Myometrial cell (primary cell): Measurements from ENCODE around the gene KRTAP21-3. TPM values are rescaled to one million over a fixed set of nuclear protein-coding genes. Genes with fewer than 3 reads are reported as not detected.

Experiments used
- total RNA-seq: library from RNA; depleted of rRNA; stranded (reverse); fragments of >200 nt; gene quantifications from 2 replicates; pipeline ENCODE4 v1.2.3, GENCODE V29; 2015

The KRTAP21-3 gene, protein sequence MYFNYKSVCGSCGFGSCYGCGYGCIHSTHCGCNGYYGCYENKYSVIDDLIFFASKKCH
- not detected in 2 replicates for total RNA-seq

DNA sequence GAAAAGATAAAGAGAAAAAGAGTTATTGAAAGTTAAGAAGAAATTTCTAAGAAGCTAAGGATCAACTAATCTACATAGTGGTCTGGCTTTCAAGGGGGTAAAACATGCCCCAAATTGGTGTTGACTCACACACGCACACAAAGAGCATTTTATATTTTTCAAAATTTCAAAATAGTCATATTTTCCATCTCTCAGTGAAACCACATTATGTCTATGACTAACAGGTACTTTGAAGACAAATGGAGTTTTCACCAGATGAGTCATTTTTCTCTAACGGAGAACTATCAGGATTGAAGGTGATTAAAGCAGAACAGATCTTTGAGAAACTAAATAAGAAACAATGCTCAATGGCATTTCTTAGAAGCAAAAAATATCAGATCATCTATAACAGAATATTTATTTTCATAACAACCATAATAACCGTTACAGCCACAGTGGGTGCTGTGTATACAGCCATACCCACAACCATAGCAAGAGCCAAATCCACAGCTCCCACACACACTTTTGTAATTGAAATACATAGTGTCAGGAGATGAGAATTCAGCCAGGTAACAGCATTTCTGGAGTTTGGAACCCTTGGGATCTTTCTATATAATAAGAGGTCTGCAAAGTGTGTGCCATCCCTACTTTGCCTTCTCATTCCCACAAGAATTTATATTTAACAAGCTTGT, at the start of gene KRTAP21-3:
KRTAP21-3 (minus strand) TSS at position 539 of the 671 bp plus-strand sequence; CDS start at position 521, 18 bp downstream.

DNA sequence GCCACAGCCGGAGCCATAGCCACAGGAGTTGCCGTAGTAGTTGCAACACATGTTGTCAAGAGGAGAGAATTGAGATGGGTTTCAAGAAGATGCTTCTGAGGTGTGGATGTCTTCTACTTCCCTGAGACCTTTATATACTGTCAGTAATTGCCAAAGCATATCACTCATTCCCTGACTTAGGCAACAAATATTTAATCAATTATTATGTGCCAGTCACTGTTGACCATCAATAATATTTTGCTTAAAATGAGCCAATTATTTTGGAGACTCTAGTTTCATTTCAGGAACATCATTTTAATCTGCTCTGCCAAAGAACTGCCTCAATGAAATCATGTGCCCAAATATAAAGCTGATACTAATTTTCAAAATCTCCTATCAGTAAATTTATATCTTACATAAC, 36.8 kb upstream of the KRTAP21-3 start, which contains the start of gene KRTAP21-1:
KRTAP21-1 (minus strand) TSS at position 101 of the 400 bp plus-strand sequence; CDS start at position 51, 50 bp downstream.

DNA sequence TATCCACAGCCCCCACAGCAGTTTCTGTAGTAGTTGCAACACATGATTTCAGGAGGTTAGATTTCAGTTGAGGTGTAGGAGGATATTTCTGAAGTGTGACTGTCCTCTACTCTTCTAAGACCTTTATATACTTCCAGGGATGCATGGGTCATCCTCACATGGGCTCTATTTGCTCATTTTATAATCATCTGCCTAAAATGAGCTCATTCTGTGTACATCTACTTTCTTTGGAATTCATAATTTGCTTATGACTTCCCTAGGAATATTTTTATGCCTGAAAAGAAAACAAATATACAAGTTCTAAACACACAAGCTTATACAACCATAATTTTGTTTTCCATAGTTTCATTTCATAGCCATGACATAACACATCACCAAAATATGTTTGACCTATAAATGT, 28.6 kb upstream of the KRTAP21-3 start, which contains the start of gene KRTAP21-2:
KRTAP21-2 (minus strand) TSS at position 101 of the 400 bp plus-strand sequence; CDS start at position 44, 57 bp downstream.

Other genes with a start within 250 kb of the KRTAP21-3 start
- not detected in 2 replicates for gene KRTAP19-1, start 238.4 kb downstream of the KRTAP21-3 start, total RNA-seq
- not detected in 2 replicates for gene KRTAP19-2, start 231.3 kb downstream of the KRTAP21-3 start, total RNA-seq
- gene KRTAP19-3, start 226.8 kb downstream of the KRTAP21-3 start, total RNA-seq: not detected in 2 replicates
- not detected in 2 replicates for gene KRTAP19-4, start 221.6 kb downstream of the KRTAP21-3 start, total RNA-seq
- not detected in 2 replicates for gene KRTAP19-5, start 216.6 kb downstream of the KRTAP21-3 start, total RNA-seq
- gene KRTAP19-6, start 176.9 kb downstream of the KRTAP21-3 start, total RNA-seq: not detected in 2 replicates
- gene KRTAP19-7, start 157.5 kb downstream of the KRTAP21-3 start, total RNA-seq: not detected in 2 replicates
- not detected in 2 replicates for gene KRTAP22-2, start 128.4 kb downstream of the KRTAP21-3 start, total RNA-seq
- gene KRTAP6-3, start 126.3 kb downstream of the KRTAP21-3 start, total RNA-seq: not detected in 2 replicates
- not detected in 2 replicates for gene KRTAP6-2, start 119.9 kb downstream of the KRTAP21-3 start, total RNA-seq
- not detected in 2 replicates for gene KRTAP22-1, start 117.7 kb downstream of the KRTAP21-3 start, total RNA-seq
- not detected in 2 replicates for gene KRTAP6-1, start 104.8 kb downstream of the KRTAP21-3 start, total RNA-seq
- gene KRTAP20-1, start 102.4 kb downstream of the KRTAP21-3 start, total RNA-seq: not detected in 2 replicates
- not detected in 2 replicates for gene KRTAP20-4, start 98.2 kb downstream of the KRTAP21-3 start, total RNA-seq
- not detected in 2 replicates for gene KRTAP20-2, start 83.6 kb downstream of the KRTAP21-3 start, total RNA-seq
- not detected in 2 replicates for gene KRTAP20-3, start 75.9 kb downstream of the KRTAP21-3 start, total RNA-seq
- not detected in 2 replicates for gene KRTAP21-2, start 28.5 kb upstream of the KRTAP21-3 start, total RNA-seq
- not detected in 2 replicates for gene KRTAP21-1, start 36.7 kb upstream of the KRTAP21-3 start, total RNA-seq
- gene KRTAP8-1, start 94.5 kb upstream of the KRTAP21-3 start, total RNA-seq: not detected in 2 replicates
- not detected in 2 replicates for gene KRTAP7-1, start 111.0 kb upstream of the KRTAP21-3 start, total RNA-seq
- not detected in 2 replicates for gene KRTAP11-1, start 162.8 kb upstream of the KRTAP21-3 start, total RNA-seq